Umbilical cord (tissue), 2 donors: ENCODE measurements around the gene CD300A. TPM values are rescaled to one million over a fixed set of nuclear protein-coding genes. Genes with fewer than 3 reads are reported as not detected.

Experiments used
- DNase-seq: peaks from one replicate; pipeline ENCODE4 v3.0.0-alpha.2; 2015; ENCODE audit warnings: low spot score
- total RNA-seq: library from RNA; depleted of rRNA; stranded (reverse); fragments of >200 nt; gene quantifications from one replicate; pipeline ENCODE4 v1.2.3, GENCODE V29; 2014; ENCODE audit warnings: low replicate concordance; ENCODE audit not compliant: insufficient read depth

CD300A gene
- 7.2 TPM for total RNA-seq

DNA sequence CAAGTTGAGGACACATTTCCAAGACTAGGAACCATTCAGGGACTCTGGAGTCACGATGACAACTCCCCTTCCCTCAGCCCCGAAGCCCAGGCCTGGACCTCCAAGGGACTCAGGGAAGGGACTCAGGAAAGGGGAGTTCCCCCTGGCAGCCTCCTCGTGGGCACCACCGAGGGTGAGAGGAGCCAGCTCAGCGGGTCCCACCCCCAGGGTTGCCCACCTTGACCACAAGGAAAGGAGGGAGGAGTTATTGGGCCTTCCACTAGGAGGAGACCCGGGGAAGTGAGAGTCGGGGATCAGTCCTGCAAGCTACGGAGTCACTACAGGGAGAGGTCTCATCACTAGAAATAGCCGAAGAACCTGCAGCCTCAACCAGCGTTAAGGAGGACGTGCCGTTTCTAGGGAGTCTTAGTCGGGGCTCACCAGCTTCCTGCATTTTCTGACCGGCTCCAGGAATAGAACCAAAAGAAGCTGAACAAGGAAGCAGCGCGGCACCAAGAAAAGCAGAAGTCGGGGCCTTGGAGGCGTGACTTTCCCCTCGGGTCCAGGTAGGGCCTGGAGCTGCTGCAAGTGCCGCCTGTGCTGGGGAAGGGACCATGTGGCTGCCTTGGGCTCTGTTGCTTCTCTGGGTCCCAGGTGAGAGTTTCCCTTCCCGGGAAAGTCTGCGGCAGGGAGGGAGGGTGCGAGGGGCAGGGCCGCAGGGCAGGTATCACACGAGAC is at the start of gene CD300A:
Gene CD300A, plus strand, starts transcription at position 524 of the 717 bp plus-strand sequence. Its CDS starts 70 bp downstream, at position 594.
- peak; percentile 72 for DNase-seq

GRCh38 chr17:74417178-74418045 is 49.0 kb upstream of the CD300A start:
- DNase-seq = no peak

DNA sequence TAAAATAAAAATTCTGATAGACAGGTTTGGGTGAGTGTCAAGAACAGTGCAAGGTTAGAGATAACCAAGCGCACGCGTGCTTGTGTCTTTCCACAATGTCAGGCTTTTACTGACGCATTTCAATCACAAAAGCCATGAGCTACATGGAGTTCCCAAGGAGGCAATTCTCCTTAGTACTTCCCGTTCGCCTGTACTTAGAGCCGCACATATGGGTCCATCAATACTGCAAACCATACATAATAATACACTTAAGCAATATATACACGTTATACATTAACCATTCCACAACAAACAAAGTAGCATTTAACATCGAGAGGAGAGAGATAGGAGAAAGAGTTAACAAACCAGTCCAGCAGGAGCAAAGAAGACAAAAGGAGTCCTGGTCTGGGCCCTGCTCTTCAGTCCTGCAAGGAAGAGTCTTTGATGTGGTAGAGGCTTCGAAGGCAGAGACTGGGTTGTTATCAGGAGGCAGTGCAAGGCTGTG is 46.5 kb upstream of the CD300A start:
- no peak for DNase-seq

DNA sequence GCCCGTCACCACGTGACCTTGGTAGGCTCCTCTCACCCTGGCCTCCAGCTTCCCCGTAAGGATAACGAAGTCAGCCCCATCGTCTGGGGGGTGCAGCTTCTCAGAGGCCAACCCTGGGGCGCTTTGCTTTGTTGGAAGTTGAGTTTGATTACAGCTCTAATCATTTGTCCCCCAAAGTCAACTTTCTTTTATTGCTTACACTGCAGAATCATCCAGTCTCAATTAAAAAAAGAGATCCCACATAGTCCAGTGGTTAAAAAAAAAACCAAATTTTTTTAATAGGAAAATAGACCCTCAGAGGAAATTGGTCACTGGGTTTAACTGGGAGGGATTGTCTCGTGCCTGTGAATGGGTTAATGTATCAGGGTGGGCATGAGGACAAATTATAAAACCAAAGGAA is 42.3 kb upstream of the CD300A start:
- no peak for DNase-seq

GRCh38 chr17:74424657-74425056 is 41.8 kb upstream of the CD300A start:
- DNase-seq = no peak

DNA sequence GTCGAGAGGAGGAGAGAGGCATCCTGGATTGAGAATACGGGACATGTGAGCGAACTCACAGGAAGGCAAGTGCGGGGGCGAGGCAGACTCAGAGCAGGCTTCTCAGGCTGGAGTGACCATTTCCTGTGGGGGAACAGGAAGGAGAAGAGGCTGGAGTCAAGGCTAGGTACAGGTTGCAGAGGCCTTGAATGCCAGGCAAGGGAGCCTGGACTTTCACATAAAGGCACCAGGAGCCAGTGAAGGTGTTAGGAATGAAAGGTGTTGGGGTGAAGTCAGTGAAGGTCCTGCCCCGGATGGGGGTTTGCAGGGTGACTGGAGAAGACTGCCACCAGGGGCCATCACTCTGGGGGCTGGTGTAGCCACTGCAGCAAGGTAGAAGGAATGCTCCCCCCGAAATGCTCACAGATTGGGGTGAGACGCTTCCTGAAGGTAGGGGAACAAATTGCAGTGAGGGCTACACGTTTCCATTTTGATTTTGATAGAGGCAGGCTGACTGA is 39.8 kb upstream of the CD300A start:
- DNase-seq = no peak

- peak; percentile 29 for DNase-seq
Measured at GRCh38 chr17:74427048-74427762, 39.2 kb upstream of the CD300A start.

- no peak for DNase-seq
Measured at GRCh38 chr17:74427763-74428153, 38.7 kb upstream of the CD300A start.

- DNase-seq = no peak
Measured at GRCh38 chr17:74429604-74430384, 36.6 kb upstream of the CD300A start.

DNA sequence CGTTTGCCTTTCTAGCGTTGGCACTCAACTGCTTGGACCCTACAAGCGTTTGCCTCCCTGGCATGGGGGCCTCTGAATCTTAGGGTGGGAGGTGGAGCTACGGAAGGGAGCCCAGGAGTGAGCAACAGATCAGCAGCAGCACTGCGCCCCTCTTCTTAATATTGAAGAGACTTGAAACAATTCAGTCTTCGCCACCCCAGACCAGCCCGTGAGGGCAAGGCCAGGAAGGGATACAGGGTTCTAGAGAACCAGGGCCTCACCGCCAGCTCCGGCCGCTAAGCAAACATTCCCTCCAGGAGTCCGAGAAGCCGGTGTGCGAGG is 36.1 kb upstream of the CD300A start:
- DNase-seq = no peak

DNA sequence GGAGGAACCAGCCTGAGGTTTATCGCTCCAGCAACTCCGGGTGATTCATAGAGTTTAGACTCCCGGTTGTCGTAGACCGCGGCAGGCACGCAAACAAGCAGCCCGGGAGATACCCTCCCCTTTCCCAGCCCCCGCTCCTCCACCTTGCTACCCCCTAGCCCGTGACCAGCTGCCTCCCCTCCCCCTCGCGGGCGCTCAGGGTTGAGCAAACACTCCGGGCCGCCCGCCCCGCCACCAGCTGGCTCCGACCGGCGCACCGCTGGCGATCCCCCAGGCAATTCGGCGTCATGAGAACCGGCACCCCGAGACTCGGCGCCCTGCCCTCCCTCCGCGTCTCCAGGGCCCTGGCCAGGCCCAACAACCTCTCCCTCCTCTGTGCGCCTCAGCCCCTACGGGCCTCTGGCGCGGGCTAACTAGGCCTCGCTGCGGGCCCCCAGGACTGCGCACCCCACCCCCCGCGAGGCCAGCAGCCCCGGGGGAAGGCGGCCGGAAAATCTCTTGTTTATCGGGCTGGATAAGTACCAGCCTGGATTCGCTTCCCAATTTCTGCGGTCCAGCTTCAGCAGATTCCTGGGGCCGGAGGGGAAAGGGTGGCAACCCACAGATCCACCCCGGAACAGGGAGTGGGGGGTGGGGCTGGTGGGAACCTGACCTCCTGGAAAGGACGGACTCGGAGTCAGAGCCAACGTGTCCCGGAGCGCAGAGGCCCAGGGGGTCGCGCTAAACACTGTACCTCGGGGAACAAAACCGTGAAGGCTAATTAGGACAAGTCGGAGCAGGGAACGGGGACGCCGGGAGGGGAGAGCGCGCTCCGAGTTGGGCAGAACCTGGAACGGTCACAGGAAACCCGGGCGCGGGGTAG is 35.5 kb upstream of the CD300A start:
- peak; percentile 79 for DNase-seq

GRCh38 chr17:74431568-74432423 is 34.6 kb upstream of the CD300A start, which contains the start of gene GPRC5C:
GPRC5C (plus strand) TSS chr17:74432088; CDS start chr17:74439777, 7,689 bp downstream.
- peak; percentile 86 for DNase-seq

- DNase-seq = no peak
Measured at GRCh38 chr17:74432424-74432690, 34.1 kb upstream of the CD300A start.

GRCh38 chr17:74432766-74433391 is 33.6 kb upstream of the CD300A start:
- no peak for DNase-seq

GRCh38 chr17:74433421-74434121 is 32.9 kb upstream of the CD300A start:
- DNase-seq = peak; percentile 51

DNA sequence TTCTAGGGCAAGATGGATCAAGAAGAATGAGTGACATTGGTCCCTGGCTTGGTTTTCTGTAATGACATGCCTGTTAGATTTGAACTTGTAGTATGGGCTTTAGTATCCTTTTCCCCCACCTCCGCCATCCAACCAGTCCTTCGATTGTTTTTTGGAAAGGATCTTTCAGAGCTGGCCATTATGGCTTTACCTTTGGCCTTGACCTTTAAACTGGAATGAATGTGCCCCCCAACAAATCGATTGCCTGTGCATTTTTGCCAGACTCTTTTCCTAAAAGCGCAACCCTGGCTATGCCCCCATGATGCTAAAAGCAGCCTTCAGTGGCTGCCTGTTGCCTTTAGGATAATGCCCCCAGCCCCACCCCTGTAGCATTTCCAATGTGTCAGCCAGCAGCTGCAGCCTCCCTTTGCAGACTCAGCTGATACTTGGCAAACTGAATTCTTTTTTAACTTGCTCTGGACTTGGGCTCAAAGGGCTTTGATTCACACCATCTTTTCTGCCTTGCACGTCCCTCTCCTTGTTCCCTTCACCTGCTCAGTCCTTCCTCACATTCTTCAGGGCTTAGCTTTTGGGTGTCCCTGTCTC is 30.6 kb upstream of the CD300A start:
- no peak for DNase-seq

- DNase-seq = no peak
Measured at GRCh38 chr17:74437702-74438101, 28.7 kb upstream of the CD300A start.
